Urinary bladder (tissue), 4 donors: Measurements from ENCODE around the gene SLC39A10. TPM values are rescaled to one million over a fixed set of nuclear protein-coding genes. Genes with fewer than 3 reads are reported as not detected.

Experiments
- DNase-seq: peaks from one replicate; pipeline ENCODE4 v3.0.0-alpha.2; 2015; ENCODE audit errors: extremely low spot score
- H3K27ac ChIP-seq: one replicate; pipeline ENCODE4 v1.5.1; 2013; ENCODE audit warnings: low read depth, mild to moderate bottlenecking, moderate library complexity
- H3K36me3 ChIP-seq: one replicate; pipeline ENCODE4 v1.6.1; 2013; ENCODE audit warnings: mild to moderate bottlenecking, moderate library complexity; ENCODE audit not compliant: insufficient read depth
- H3K4me1 ChIP-seq: one replicate; pipeline ENCODE4 v1.6.1; 2013; ENCODE audit warnings: mild to moderate bottlenecking, moderate library complexity; ENCODE audit not compliant: insufficient read depth
- H3K4me3 ChIP-seq: one replicate; pipeline ENCODE4 v1.5.1; 2013; ENCODE audit warnings: low read depth, low read length
- WGBS: extraction: QIAGEN DNeasy Blood & Tissue Kit; methylation state at CpG from one replicate; pipeline ENCODE4 v1.1.7; 2013; 5-methylcytosine and 5-hydroxymethylcytosine counted together
- polyA plus RNA-seq: library from polyadenylated mRNA; stranded (reverse); fragments of 200-250 nt; gene quantifications from one replicate; pipeline ENCODE4 v1.2.3, GENCODE V29; 2013
- total RNA-seq: library from RNA; depleted of rRNA; stranded (reverse); fragments of >200 nt; gene quantifications from one replicate; pipeline ENCODE4 v1.2.3, GENCODE V29; 2014
- donor health status: healthy with polysubstance abuse.
- donor health status: healthy.

SLC39A10 gene
- total and polyA plus RNA-seq, 2 donors: 8.0 to 54.8 TPM

- no peak for DNase-seq
- no peaks in the 10 kb centered on the region for H3K4me1 ChIP-seq
- no peak overlapping the region for H3K27ac ChIP-seq
- WGBS: 96% methylated on average over 1 of the region's 1 CpG
- H3K36me3 ChIP-seq: peaks cover 2% of the 10 kb centered on the region
- no peak overlapping the region for H3K4me3 ChIP-seq
These were observed 39.0 kb downstream of the SLC39A10 start for GRCh38 chr2:195696012-195696411.

- peaks cover 2% of the 10 kb centered on the region for H3K36me3 ChIP-seq
- H3K4me1 ChIP-seq: no peaks in the 10 kb centered on the region
- no peak overlapping the region for H3K27ac ChIP-seq
- H3K4me3 ChIP-seq: no peak overlapping the region
- no peak for DNase-seq
- 81% methylated on average over 3 of the region's 3 CpGs for WGBS
These were observed 40.7 kb downstream of the SLC39A10 start for GRCh38 chr2:195697681-195698220.

- Histone ChIP-seq H3K36me3 (peaks cover 2% of the 10 kb centered on the region), H3K4me1 (no peaks in the 10 kb centered on the region)
- WGBS: 66% methylated on average over 3 of the region's 3 CpGs
These were observed 43.5 kb downstream of the SLC39A10 start for GRCh38 chr2:195700480-195700879.

GRCh38 chr2:195706161-195706900, 49.3 kb downstream of the SLC39A10 start:
- Histone ChIP-seq H3K4me1 (no peaks in the 10 kb centered on the region), H3K27ac (no peak overlapping the region), H3K4me3 (no peak overlapping the region), H3K36me3 (no peaks in the 10 kb centered on the region)
- 84% methylated on average over 5 of the region's 5 CpGs for WGBS
- DNase-seq: no peak

More at GRCh38 chr2:195700480-195700879, 43.5 kb downstream of the SLC39A10 start:
- H3K4me3 ChIP-seq: no peak overlapping the region
- no peak overlapping the region for H3K27ac ChIP-seq
- DNase-seq: no peak

- H3K27ac ChIP-seq: no peak overlapping the region
- 57% methylated on average over 2 of the region's 2 CpGs for WGBS
- no peak overlapping the region for H3K4me3 ChIP-seq
- DNase-seq: no peak
- no peaks in the 10 kb centered on the region for H3K36me3 ChIP-seq
- no peaks in the 10 kb centered on the region for H3K4me1 ChIP-seq
These were observed 53.1 kb downstream of the SLC39A10 start for GRCh38 chr2:195709901-195710806.

- Histone ChIP-seq H3K36me3 (peaks cover 3% of the 10 kb centered on the region), H3K4me3 (no peak overlapping the region), H3K27ac (no peak overlapping the region), H3K4me1 (no peaks in the 10 kb centered on the region)
- no peak for DNase-seq
These were observed 54.5 kb downstream of the SLC39A10 start for GRCh38 chr2:195711478-195711877.

GRCh38 chr2:195716466-195716865, 59.4 kb downstream of the SLC39A10 start:
- H3K36me3 ChIP-seq: peaks cover 3% of the 10 kb centered on the region

GRCh38 chr2:195721042-195721441, 64.0 kb downstream of the SLC39A10 start:
- Histone ChIP-seq H3K4me1 (no peaks in the 10 kb centered on the region), H3K36me3 (peaks cover under 1% of the 10 kb centered on the region), H3K27ac (no peak overlapping the region), H3K4me3 (no peak overlapping the region)
- no peak for DNase-seq
- 99% methylated on average over 2 of the region's 2 CpGs for WGBS

More at GRCh38 chr2:195716466-195716865, 59.4 kb downstream of the SLC39A10 start:
- no peak for DNase-seq
- Histone ChIP-seq H3K27ac (no peak overlapping the region), H3K4me1 (no peaks in the 10 kb centered on the region), H3K4me3 (no peak overlapping the region)
- WGBS: 95% methylated on average over 4 of the region's 4 CpGs

GRCh38 chr2:195722075-195722474, 65.0 kb downstream of the SLC39A10 start:
- H3K4me1 ChIP-seq: no peaks in the 10 kb centered on the region
- H3K36me3 ChIP-seq: no peaks in the 10 kb centered on the region
- no peak overlapping the region for H3K4me3 ChIP-seq
- no peak for DNase-seq
- no peak overlapping the region for H3K27ac ChIP-seq
- WGBS: 98% methylated on average over 1 of the region's 1 CpG

GRCh38 chr2:195727106-195727505, 70.1 kb downstream of the SLC39A10 start:
- 97% methylated on average over 4 of the region's 4 CpGs for WGBS
- H3K36me3 ChIP-seq: peaks cover 4% of the 10 kb centered on the region
- DNase-seq: no peak

GRCh38 chr2:195730912-195731311, 73.9 kb downstream of the SLC39A10 start:
- DNase-seq: no peak
- H3K36me3 ChIP-seq: peaks cover 5% of the 10 kb centered on the region
- no peak overlapping the region for H3K4me3 ChIP-seq
- WGBS: 97% methylated on average over 3 of the region's 3 CpGs
- no peaks in the 10 kb centered on the region for H3K4me1 ChIP-seq
- H3K27ac ChIP-seq: no peak overlapping the region

More at GRCh38 chr2:195727106-195727505, 70.1 kb downstream of the SLC39A10 start:
- Histone ChIP-seq H3K4me3 (no peak overlapping the region), H3K4me1 (no peaks in the 10 kb centered on the region), H3K27ac (no peak overlapping the region)

GRCh38 chr2:195732574-195732973, 75.5 kb downstream of the SLC39A10 start:
- H3K27ac ChIP-seq: no peak overlapping the region
- no peak for DNase-seq
- 75% methylated on average over 1 of the region's 1 CpG for WGBS
- no peak overlapping the region for H3K4me3 ChIP-seq
- peaks cover 5% of the 10 kb centered on the region for H3K36me3 ChIP-seq
- H3K4me1 ChIP-seq: no peaks in the 10 kb centered on the region

- Histone ChIP-seq H3K36me3 (peaks cover 7% of the 10 kb centered on the region), H3K4me3 (no peak overlapping the region), H3K27ac (no peak overlapping the region), H3K4me1 (no peaks in the 10 kb centered on the region)
- no peak for DNase-seq
These were observed 76.8 kb downstream of the SLC39A10 start for GRCh38 chr2:195733831-195734230.
